ENCODE data around the gene SEM1.
"Not testable (repeated sequence)": the region's sequence is repeated elsewhere in the genome, so short reads cannot be mapped to it uniquely, and the experiment has no call there.

DNA sequence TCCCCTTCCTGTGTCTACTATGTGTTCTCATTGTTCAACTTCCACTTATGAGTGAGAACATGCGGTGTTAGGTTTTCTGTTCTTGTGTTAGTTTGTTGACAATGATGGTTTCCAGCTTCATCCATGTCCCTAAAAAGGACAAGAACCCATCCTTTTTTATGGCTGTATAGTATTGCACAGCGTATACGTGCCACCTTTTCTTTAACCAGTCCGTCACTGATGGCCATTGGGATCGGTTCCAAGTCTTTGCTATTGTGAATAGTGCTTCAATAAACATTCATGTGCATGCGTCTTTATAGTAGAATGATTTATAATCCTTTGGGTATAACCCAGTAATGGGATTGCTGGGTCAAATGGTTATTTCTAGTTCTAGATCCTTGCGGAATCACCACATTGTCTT, 11.2 kb downstream of the SEM1 start:
- TF ChIP-seq POLR2AphosphoS5 (IDR thresholded peaks at IDR 0.05); RAD21 (conservative IDR thresholded peaks at IDR 0.05); TAF1 (IDR thresholded peaks at IDR 0.05; ENCODE audit: low read depth); EP300 (conservative IDR thresholded peaks at IDR 0.05; ENCODE audit: poor library complexity, severe bottlenecking): not testable (repeated sequence)
- TF ChIP-seq, protein P1, sequence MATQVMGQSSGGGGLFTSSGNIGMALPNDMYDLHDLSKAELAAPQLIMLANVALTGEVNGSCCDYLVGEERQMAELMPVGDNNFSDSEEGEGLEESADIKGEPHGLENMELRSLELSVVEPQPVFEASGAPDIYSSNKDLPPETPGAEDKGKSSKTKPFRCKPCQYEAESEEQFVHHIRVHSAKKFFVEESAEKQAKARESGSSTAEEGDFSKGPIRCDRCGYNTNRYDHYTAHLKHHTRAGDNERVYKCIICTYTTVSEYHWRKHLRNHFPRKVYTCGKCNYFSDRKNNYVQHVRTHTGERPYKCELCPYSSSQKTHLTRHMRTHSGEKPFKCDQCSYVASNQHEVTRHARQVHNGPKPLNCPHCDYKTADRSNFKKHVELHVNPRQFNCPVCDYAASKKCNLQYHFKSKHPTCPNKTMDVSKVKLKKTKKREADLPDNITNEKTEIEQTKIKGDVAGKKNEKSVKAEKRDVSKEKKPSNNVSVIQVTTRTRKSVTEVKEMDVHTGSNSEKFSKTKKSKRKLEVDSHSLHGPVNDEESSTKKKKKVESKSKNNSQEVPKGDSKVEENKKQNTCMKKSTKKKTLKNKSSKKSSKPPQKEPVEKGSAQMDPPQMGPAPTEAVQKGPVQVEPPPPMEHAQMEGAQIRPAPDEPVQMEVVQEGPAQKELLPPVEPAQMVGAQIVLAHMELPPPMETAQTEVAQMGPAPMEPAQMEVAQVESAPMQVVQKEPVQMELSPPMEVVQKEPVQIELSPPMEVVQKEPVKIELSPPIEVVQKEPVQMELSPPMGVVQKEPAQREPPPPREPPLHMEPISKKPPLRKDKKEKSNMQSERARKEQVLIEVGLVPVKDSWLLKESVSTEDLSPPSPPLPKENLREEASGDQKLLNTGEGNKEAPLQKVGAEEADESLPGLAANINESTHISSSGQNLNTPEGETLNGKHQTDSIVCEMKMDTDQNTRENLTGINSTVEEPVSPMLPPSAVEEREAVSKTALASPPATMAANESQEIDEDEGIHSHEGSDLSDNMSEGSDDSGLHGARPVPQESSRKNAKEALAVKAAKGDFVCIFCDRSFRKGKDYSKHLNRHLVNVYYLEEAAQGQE (IDR thresholded peaks at IDR 0.05; ENCODE audit: borderline replicate concordance), result not testable (repeated sequence)
- TF ChIP-seq, protein P2, sequence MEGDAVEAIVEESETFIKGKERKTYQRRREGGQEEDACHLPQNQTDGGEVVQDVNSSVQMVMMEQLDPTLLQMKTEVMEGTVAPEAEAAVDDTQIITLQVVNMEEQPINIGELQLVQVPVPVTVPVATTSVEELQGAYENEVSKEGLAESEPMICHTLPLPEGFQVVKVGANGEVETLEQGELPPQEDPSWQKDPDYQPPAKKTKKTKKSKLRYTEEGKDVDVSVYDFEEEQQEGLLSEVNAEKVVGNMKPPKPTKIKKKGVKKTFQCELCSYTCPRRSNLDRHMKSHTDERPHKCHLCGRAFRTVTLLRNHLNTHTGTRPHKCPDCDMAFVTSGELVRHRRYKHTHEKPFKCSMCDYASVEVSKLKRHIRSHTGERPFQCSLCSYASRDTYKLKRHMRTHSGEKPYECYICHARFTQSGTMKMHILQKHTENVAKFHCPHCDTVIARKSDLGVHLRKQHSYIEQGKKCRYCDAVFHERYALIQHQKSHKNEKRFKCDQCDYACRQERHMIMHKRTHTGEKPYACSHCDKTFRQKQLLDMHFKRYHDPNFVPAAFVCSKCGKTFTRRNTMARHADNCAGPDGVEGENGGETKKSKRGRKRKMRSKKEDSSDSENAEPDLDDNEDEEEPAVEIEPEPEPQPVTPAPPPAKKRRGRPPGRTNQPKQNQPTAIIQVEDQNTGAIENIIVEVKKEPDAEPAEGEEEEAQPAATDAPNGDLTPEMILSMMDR (IDR thresholded peaks at IDR 0.05; ENCODE audit: poor library complexity, severe bottlenecking), result not testable (repeated sequence)

Data from neural cell (in vitro differentiated cells).